IMR-90 (cell line): ENCODE measurements around the gene AFG1L. TPM values are rescaled to one million over a fixed set of nuclear protein-coding genes. Genes with fewer than 3 reads are reported as not detected.

Experiments
- ATAC-seq: fragments of 200-7000 bp; cut with Tn5 transposase; 2 replicates; pipeline ENCODE4 v1.9.1; 2020; ENCODE audit warnings: low read depth, mild to moderate bottlenecking, moderate library complexity
- BruUV-seq: library from RNA; stranded (reverse); fragments of 400-500 nt; replicated peaks from 2 replicates; lab custom pipeline; 2021; lab: Mats Ljungman, UMichigan
- CTCF ChIA-PET: fragments of 300-600 bp; formaldehyde crosslinking; extraction: SDS; loops from one replicate; lab custom pipeline; 2021; ENCODE audit warnings: antibody characterized with exemption; lab: Yijun Ruan, JAX
- POLR2A ChIA-PET: fragments of 300-600 bp; sonication (Branson Sonifier 250); formaldehyde crosslinking; loops from one replicate; lab custom pipeline; 2022; ENCODE audit warnings: antibody characterized with exemption; ENCODE audit not compliant: unreplicated experiment; lab: Charles Lee
- DNase-seq: peaks from one replicate; pipeline ENCODE4 v3.0.0; 2013
- H2AFZ ChIP-seq: replicated peaks from 2 replicates; pipeline ENCODE3; 2013; ENCODE audit warnings: low read length, mild to moderate bottlenecking; ENCODE audit not compliant: poor library complexity
- H2AK5ac ChIP-seq: 2 replicates; pipeline ENCODE4 v1.6.1; 2013; ENCODE audit warnings: low read depth, low read length, inconsistent platforms
- H2AK9ac ChIP-seq: replicated peaks from 2 replicates; pipeline ENCODE3; 2013; ENCODE audit warnings: mild to moderate bottlenecking, low read depth, low read length, moderate library complexity; ENCODE audit not compliant: poor library complexity
- H2BK120ac ChIP-seq: 2 replicates; pipeline ENCODE4 v1.6.1; 2013; ENCODE audit warnings: low read depth, low read length, inconsistent platforms
- H2BK15ac ChIP-seq: 3 replicates; pipeline ENCODE4 v1.6.1; 2013; ENCODE audit warnings: low read depth, low read length, inconsistent platforms
- H2BK20ac ChIP-seq: 2 replicates; pipeline ENCODE4 v1.6.1; 2013; ENCODE audit warnings: low read depth, mild to moderate bottlenecking, inconsistent platforms, low read length, moderate library complexity
- H2BK5ac ChIP-seq: 2 replicates; pipeline ENCODE4 v1.6.1; 2013; ENCODE audit warnings: mild to moderate bottlenecking, low read depth, low read length, inconsistent platforms; ENCODE audit not compliant: poor library complexity, severe bottlenecking
- H3K14ac ChIP-seq: replicated peaks from 2 replicates; pipeline ENCODE4 v1.6.1; 2013; ENCODE audit warnings: low read depth, low read length, inconsistent platforms
- H3K18ac ChIP-seq: 2 replicates; pipeline ENCODE4 v1.6.1; 2013; ENCODE audit warnings: low read depth, low read length, control low read depth
- H3K23ac ChIP-seq: 2 replicates; pipeline ENCODE4 v1.6.1; 2013; ENCODE audit warnings: low read depth, low read length, inconsistent platforms
- H3K27ac ChIP-seq: 2 replicates; pipeline ENCODE4 v1.5.1; 2013; ENCODE audit warnings: mild to moderate bottlenecking, control low read depth, low read length; ENCODE audit not compliant: insufficient read depth
- H3K27me3 ChIP-seq: 2 replicates; pipeline ENCODE4 v1.6.1; 2013; ENCODE audit warnings: low read length; ENCODE audit not compliant: control insufficient read depth, insufficient read depth
- H3K36me3 ChIP-seq: 2 replicates; pipeline ENCODE4 v1.6.1; 2013; ENCODE audit warnings: low read length, mixed read lengths; ENCODE audit not compliant: control insufficient read depth, insufficient read depth
- H3K4ac ChIP-seq: 2 replicates; pipeline ENCODE4 v1.6.1; 2013; ENCODE audit warnings: low read depth, low read length, inconsistent platforms
- H3K4me1 ChIP-seq: 2 replicates; pipeline ENCODE4 v1.6.1; 2013; ENCODE audit warnings: low read length, mixed read lengths; ENCODE audit not compliant: control insufficient read depth, insufficient read depth
- H3K4me2 ChIP-seq: 2 replicates; pipeline ENCODE4 v1.6.1; 2013; ENCODE audit warnings: low read depth, mild to moderate bottlenecking, control low read depth, low read length, moderate library complexity
- H3K4me3 ChIP-seq: 2 replicates; pipeline ENCODE4 v1.5.1; 2013; ENCODE audit warnings: low read depth, mild to moderate bottlenecking, control low read depth, low read length, moderate library complexity; ENCODE audit not compliant: insufficient read depth
- H3K56ac ChIP-seq: 2 replicates; pipeline ENCODE4 v1.6.1; 2013; ENCODE audit warnings: low read length, inconsistent platforms; ENCODE audit not compliant: insufficient read depth; ENCODE audit errors: extremely low read depth
- H3K79me1 ChIP-seq, 2 experiments: 2 replicates each; pipeline ENCODE4 v1.6.1; 2013; ENCODE audit warnings: low read length in 2 of 2, inconsistent platforms in 1 of 2, low read depth in 1 of 2
- H3K9ac ChIP-seq: 2 replicates; pipeline ENCODE4 v1.6.1; 2013; ENCODE audit warnings: low read depth, low read length, control low read depth
- H3K9me1 ChIP-seq: 2 replicates; pipeline ENCODE4 v1.6.1; 2013; ENCODE audit warnings: low read length, inconsistent platforms; ENCODE audit not compliant: insufficient read depth
- H3K9me3 ChIP-seq: 2 replicates; pipeline ENCODE4 v1.6.1; 2013; ENCODE audit warnings: low read length; ENCODE audit not compliant: control insufficient read depth, insufficient read depth
- H4K20me1 ChIP-seq: 2 replicates; pipeline ENCODE4 v1.6.1; 2013; ENCODE audit warnings: low read length, inconsistent platforms; ENCODE audit not compliant: insufficient read depth
- H4K5ac ChIP-seq: 2 replicates; pipeline ENCODE4 v1.6.1; 2013; ENCODE audit warnings: mild to moderate bottlenecking, low read depth, low read length, control low read depth
- H4K8ac ChIP-seq, 2 experiments: 2 replicates each; pipeline ENCODE4 v1.6.1; 2013; ENCODE audit warnings: low read depth in 2 of 2, low read length in 2 of 2, control low read depth in 1 of 2, inconsistent platforms in 1 of 2
- H4K91ac ChIP-seq: 2 replicates; pipeline ENCODE4 v1.6.1; 2013; ENCODE audit warnings: low read depth, low read length, inconsistent platforms; ENCODE audit not compliant: insufficient read depth
- BHLHE40 ChIP-seq: fragments of 150-350 bp; IDR thresholded peaks from 2 replicates; pipeline ENCODE4 v1.6.1; 2016; ENCODE audit warnings: mild to moderate bottlenecking, low read depth, low read length
- CEBPB ChIP-seq: IDR thresholded peaks from 2 replicates; pipeline ENCODE4 v1.6.1; 2012; ENCODE audit warnings: low read depth, low read length, improper control_type of control experiment
- FOS ChIP-seq: fragments of 150-350 bp; IDR thresholded peaks from 2 replicates; pipeline ENCODE4 v1.6.1; 2016; ENCODE audit warnings: low read depth, low read length
- MAFK ChIP-seq: IDR thresholded peaks from 2 replicates; pipeline ENCODE4 v1.6.1; 2012; ENCODE audit warnings: low read depth, low read length, improper control_type of control experiment
- MAZ ChIP-seq: IDR thresholded peaks from 2 replicates; pipeline ENCODE4 v1.6.1; 2012; ENCODE audit warnings: low read depth, mild to moderate bottlenecking, low read length, improper control_type of control experiment, moderate library complexity, borderline replicate concordance
- MXI1 ChIP-seq: IDR thresholded peaks from 2 replicates; pipeline ENCODE4 v1.6.1; 2012; ENCODE audit warnings: low read depth, mild to moderate bottlenecking, low read length, moderate library complexity, borderline replicate concordance
- POLR2A ChIP-seq: IDR thresholded peaks from 2 replicates; pipeline ENCODE4 v1.6.1; 2012; ENCODE audit warnings: mild to moderate bottlenecking, low read depth, low read length
- RCOR1 ChIP-seq: IDR thresholded peaks from 2 replicates; pipeline ENCODE4 v1.6.1; 2012; ENCODE audit warnings: mild to moderate bottlenecking, low read length, improper control_type of control experiment; ENCODE audit not compliant: insufficient replicate concordance
- WGBS, 2 experiments: methylation state at CpG; one replicate each; pipeline versions ENCODE4 v1.1.5 to v1.1.7; 2013; ENCODE audit warnings: missing lambda C conversion rate in 2 of 2; ENCODE audit not compliant: insufficient read length in 1 of 2; ENCODE audit errors: extremely low coverage in 2 of 2; 5-methylcytosine and 5-hydroxymethylcytosine counted together
- dilution Hi-C: fragments of 300-500 bp; cut with HindIII; formaldehyde crosslinking; loops from one replicate; pipeline ENCODE4 v1.14.3; 2018; ENCODE audit warnings: low sequenced_read_pairs; ENCODE audit not compliant: unreplicated experiment
- in situ Hi-C: fragments of 300-500 bp; cut with MboI; formaldehyde crosslinking; loops from 3 replicates; pipeline ENCODE4 v1.14.3; 2019; ENCODE audit warnings: low sequenced_read_pairs, inconsistent platforms, mixed read lengths
- intact Hi-C: fragments of 100-400 bp; cut with micrococcal nuclease; formaldehyde crosslinking; loops from 2 replicates; pipeline ENCODE4 v1.10.0; 2022
- polyA plus RNA-seq, 3 experiments: library from polyadenylated mRNA; depleted of rRNA; stranded (reverse); fragments of >200 nt; gene quantifications; 2 replicates each; pipeline ENCODE4 v1.2.3, GENCODE V29; 2012; ENCODE audit warnings: low replicate concordance in 1 of 3
- total RNA-seq: library from RNA; depleted of rRNA; stranded (reverse); fragments of >200 nt; gene quantifications from 2 replicates; pipeline ENCODE4 v1.2.3, GENCODE V29; 2012
- TF ChIP-seq, protein P1 (sequence below): conservative IDR thresholded peaks from 2 replicates; pipeline ENCODE4 v1.5.1; 2012; ENCODE audit warnings: mild to moderate bottlenecking, low read depth, low read length, improper control_type of control experiment

Gene AFG1L
- total and polyA plus RNA-seq, 2 of the 4 experiments (the other 2 are of a cell fraction): 1.0 to 2.0 TPM

DNA sequence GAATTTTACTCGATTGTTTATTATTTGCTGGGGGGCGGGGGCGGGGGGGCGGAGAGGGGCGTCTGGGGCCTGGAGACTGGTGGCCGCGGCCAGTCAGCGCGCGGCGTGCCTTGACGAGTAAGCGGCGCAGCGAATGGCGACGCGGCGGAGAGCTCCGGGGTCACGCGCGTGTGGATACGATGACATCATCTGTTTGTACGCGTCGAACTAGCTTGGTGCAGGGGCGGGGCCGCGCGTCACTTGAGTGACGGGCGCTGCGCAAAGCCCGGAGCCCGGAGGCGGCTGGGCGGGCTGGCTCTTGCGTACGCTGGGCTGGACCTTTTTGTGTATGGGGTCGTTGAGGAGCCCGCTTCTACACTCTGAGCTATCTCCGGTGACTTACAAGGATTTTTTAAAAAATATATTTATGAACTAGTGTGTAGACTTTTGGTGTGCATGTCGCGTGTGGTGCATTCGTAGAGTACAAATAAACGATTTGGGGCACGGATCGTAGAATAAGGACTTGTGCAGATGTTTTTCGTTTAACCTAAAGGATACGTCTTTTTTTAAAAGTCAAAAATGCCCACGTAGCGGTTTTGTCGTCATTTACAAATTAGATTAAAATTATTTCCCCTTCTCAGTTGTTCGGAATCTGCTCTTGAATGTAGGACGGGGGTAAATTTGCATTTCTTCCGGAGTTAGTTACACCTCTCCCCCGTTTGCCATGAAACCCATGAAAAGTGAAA lies 263.7 kb downstream of the AFG1L start (continued):
- TF ChIP-seq FOS: 0 out of 2 replicates have a peak, but pooled peaks have one; percentile 46
- TF ChIP-seq BHLHE40: peak; percentile 91
- no peak for TF ChIP-seq MXI1

DNA sequence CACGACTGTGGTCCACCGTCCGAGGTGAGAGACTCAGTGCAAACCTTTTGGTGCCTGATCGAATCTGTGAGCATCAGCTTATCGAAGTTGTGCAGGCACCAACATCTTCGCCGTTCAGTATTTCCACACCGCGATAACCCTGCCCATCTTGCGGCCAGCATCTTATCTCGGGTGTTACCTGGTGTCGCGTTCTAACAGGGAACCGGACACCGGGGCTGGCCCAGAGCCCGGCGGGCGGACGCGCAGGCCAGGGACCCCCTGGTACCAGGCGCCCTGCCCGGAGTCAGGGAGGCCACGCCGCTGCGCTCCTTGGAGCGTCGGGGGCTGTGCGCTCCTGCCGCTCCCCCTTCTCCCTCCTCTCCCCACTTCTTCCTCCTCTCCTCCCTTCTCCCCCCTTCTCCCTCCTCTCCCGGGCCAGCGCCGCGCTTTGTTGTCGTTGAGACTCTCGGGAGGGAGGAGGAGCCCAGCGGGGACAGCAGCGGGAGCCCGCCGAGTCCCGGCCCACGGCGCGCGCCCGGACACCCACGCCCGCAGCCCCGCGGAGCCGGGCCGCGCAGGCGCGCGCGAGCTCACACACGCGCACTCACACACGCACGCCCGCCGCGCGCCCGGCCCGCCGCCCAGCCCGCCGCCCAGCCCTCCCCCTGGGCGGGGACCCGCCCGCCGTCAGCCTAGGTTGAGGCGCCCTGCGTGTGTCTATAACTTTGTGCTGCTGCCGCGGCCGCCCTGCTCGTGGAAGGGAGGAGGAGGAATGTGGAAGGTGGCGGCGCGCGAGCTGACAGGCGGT lies 264.4 kb downstream of the AFG1L start:
- H2BK20ac ChIP-seq: peak overlapping the region; percentile 2; the same call in 1 of the 2 replicates
- no peaks in the 10 kb centered on the region for H3K27me3 ChIP-seq
- DNase-seq (peak; percentile 84), ATAC-seq (peak; percentile 36)
- H3K23ac ChIP-seq: peak overlapping the region; percentile 68
- peak overlapping the region; percentile 90 for H2BK5ac ChIP-seq
- peak overlapping the region; percentile 44 for H2AK5ac ChIP-seq
- H3K9ac ChIP-seq: peak overlapping the region; percentile 94
- H3K4me1 ChIP-seq: peaks cover 12% of the 10 kb centered on the region
- H3K14ac ChIP-seq: peak overlapping the region; percentile 77
- H4K5ac ChIP-seq: peak overlapping the region; percentile 58
- in situ Hi-C loops: no loop called here
- dilution Hi-C loops: no loop called here
- peak overlapping the region; percentile 93 for H2AK9ac ChIP-seq
- peaks cover 5% of the 10 kb centered on the region; the same call in 1 of the 2 replicates for H3K36me3 ChIP-seq
- H3K79me1 ChIP-seq: peaks cover 0 to 24% of the 10 kb centered on the region in 2 experiments; a peak in 2 of 4 replicates
- H3K27ac ChIP-seq: peak overlapping the region; percentile 88
- peak overlapping the region; percentile 78 for H3K4me3 ChIP-seq
- peak overlapping the region; percentile 76 for H4K91ac ChIP-seq
- H3K9me3 ChIP-seq: no peaks in the 10 kb centered on the region
- H3K18ac ChIP-seq: peak overlapping the region; percentile 68
- POLR2A ChIA-PET: no interaction called here
- CTCF ChIA-PET: no interaction called here
- peaks cover 18% of the 10 kb centered on the region for H4K20me1 ChIP-seq
- peaks cover 9% of the 10 kb centered on the region for H3K9me1 ChIP-seq
- intact Hi-C loops: loop anchor here (5.0 kb wide), 3 partner anchors 333 to 823 kb away; partner anchors contain the start of gene CD164
- 1% methylated on average over 16 of the region's 84 CpGs; no CpG with 5 or more reads in 1 of the 2 experiments for WGBS, 2 experiments
- peak overlapping the region; percentile 59 for H2BK120ac ChIP-seq
- no TSS peak for BruUV-seq
- peak overlapping the region; percentile 72 for H3K4ac ChIP-seq
- H3K56ac ChIP-seq: peak overlapping the region; percentile 84; the same call in 1 of the 2 replicates
- peak overlapping the region; percentile 79; the same call in 1 of the 3 replicates for H2BK15ac ChIP-seq
- peak overlapping the region; percentile 92 for H2AFZ ChIP-seq
- TF ChIP-seq MAZ (peak; percentile 88; the same call in 1 of the 2 replicates), RCOR1 (peak; percentile 12), CEBPB (no peak), BHLHE40 (peak; percentile 42; the same call in 1 of the 2 replicates), POLR2A (peak; percentile 66), MAFK (no peak)
- TF ChIP-seq, protein P1, sequence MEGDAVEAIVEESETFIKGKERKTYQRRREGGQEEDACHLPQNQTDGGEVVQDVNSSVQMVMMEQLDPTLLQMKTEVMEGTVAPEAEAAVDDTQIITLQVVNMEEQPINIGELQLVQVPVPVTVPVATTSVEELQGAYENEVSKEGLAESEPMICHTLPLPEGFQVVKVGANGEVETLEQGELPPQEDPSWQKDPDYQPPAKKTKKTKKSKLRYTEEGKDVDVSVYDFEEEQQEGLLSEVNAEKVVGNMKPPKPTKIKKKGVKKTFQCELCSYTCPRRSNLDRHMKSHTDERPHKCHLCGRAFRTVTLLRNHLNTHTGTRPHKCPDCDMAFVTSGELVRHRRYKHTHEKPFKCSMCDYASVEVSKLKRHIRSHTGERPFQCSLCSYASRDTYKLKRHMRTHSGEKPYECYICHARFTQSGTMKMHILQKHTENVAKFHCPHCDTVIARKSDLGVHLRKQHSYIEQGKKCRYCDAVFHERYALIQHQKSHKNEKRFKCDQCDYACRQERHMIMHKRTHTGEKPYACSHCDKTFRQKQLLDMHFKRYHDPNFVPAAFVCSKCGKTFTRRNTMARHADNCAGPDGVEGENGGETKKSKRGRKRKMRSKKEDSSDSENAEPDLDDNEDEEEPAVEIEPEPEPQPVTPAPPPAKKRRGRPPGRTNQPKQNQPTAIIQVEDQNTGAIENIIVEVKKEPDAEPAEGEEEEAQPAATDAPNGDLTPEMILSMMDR: no peak
- H4K8ac ChIP-seq: peak overlapping the region; percentile 64 to 79; a peak in 3 of 4 replicates
- H3K4me2 ChIP-seq: peak overlapping the region; percentile 83
